GM12878 (cell line): ENCODE results near the gene STK26. TPM values are rescaled to one million over a fixed set of nuclear protein-coding genes. Genes with fewer than 3 reads are reported as not detected.

Experiments
- ATAC-seq: fragments of 200-7000 bp; cut with Tn5 transposase; 3 replicates; pipeline ENCODE4 v1.9.1; 2020; ENCODE audit warnings: mild to moderate bottlenecking, moderate library complexity
- BruUV-seq: library from RNA; stranded (reverse); fragments of 400-500 nt; replicated peaks from 2 replicates; lab custom pipeline; 2021; lab: Mats Ljungman, UMichigan
- CTCF ChIA-PET: fragments of 300-600 bp; sonication (Branson Sonifier 250); formaldehyde crosslinking; extraction: SDS; loops from one replicate; lab custom pipeline; 2021; ENCODE audit warnings: inconsistent platforms; lab: Yijun Ruan, JAX
- POLR2A ChIA-PET: fragments of 350-600 bp; formaldehyde crosslinking; extraction: SDS; loops from one replicate; lab custom pipeline; 2021; ENCODE audit warnings: inconsistent platforms; lab: Charles Lee
- RAD21 ChIA-PET: fragments of 300-600 bp; sonication (Branson Sonifier 250); formaldehyde crosslinking; loops from one replicate; lab custom pipeline; 2023; ENCODE audit warnings: antibody characterized with exemption; ENCODE audit not compliant: unreplicated experiment; lab: Charles Lee
- SMC1A ChIA-PET: fragments of 300-600 bp; sonication (Branson Sonifier 250); formaldehyde crosslinking; loops from one replicate; lab custom pipeline; 2023; ENCODE audit not compliant: unreplicated experiment, uncharacterized antibody; lab: Charles Lee
- DNase-seq: peaks from one replicate; pipeline ENCODE4 v3.0.0-alpha.2; 2011; ENCODE audit warnings: low read depth, low spot score
- FAIRE-seq: peaks from 3 replicates; lab custom pipeline; 2011; peaks lifted over from hg19 to GRCh38; lab: Jason Lieb, UNC
- H2AFZ ChIP-seq: 2 replicates; pipeline ENCODE4 v1.6.0; 2011; ENCODE audit warnings: low read depth, low read length, control low read depth; ENCODE audit not compliant: control insufficient read depth
- H3K27ac ChIP-seq: 2 replicates; pipeline ENCODE4 v1.5.1; 2011; ENCODE audit warnings: control low read depth; ENCODE audit not compliant: control insufficient read depth, insufficient read depth
- H3K27me3 ChIP-seq, 2 experiments: replicated peaks in 1 of 2; 2 replicates each; pipeline versions ENCODE4 v1.6.0 to v1.6.1; 2011; ENCODE audit warnings: low read length in 1 of 2; ENCODE audit not compliant: control insufficient read depth in 2 of 2, insufficient read depth in 2 of 2
- H3K36me3 ChIP-seq, 2 experiments: 2 replicates each; pipeline ENCODE4 v1.5.1; 2011; ENCODE audit warnings: low read length in 1 of 2; ENCODE audit not compliant: control insufficient read depth in 2 of 2, insufficient read depth in 2 of 2
- H3K4me1 ChIP-seq: 2 replicates; pipeline ENCODE4 v1.6.1; 2011; ENCODE audit warnings: mild to moderate bottlenecking, low read length, moderate library complexity, mixed read lengths; ENCODE audit not compliant: control insufficient read depth, insufficient read depth
- H3K4me2 ChIP-seq: 2 replicates; pipeline ENCODE4 v1.6.0; 2011; ENCODE audit warnings: control low read depth; ENCODE audit not compliant: control insufficient read depth, insufficient read depth
- H3K4me3 ChIP-seq: fragments of 200-600 bp; sonication (generic); 2 replicates; pipeline ENCODE4 v1.5.1; 2016
- H3K79me2 ChIP-seq: 2 replicates; pipeline ENCODE4 v1.6.0; 2011; ENCODE audit warnings: low read length; ENCODE audit not compliant: control insufficient read depth, insufficient read depth
- H3K9ac ChIP-seq: 2 replicates; pipeline ENCODE4 v1.8.0; 2011; ENCODE audit warnings: low read length, control low read depth, mixed read lengths; ENCODE audit not compliant: control insufficient read depth, insufficient read depth
- H3K9me3 ChIP-seq: replicated peaks from 3 replicates; pipeline ENCODE4 v1.5.1; 2011; ENCODE audit warnings: mild to moderate bottlenecking, low read length; ENCODE audit not compliant: control insufficient read depth, insufficient read depth
- H4K20me1 ChIP-seq: 2 replicates; pipeline ENCODE4 v1.6.0; 2011; ENCODE audit not compliant: control insufficient read depth, insufficient read depth
- HDAC6 ChIP-seq: fragments of 200-600 bp; sonication (generic); IDR thresholded peaks from one replicate; pipeline ENCODE4 v1.8.0; 2017; ENCODE audit warnings: antibody characterized with exemption; ENCODE audit not compliant: unreplicated experiment
- MYB ChIP-seq: fragments of 150-350 bp; IDR thresholded peaks from 2 replicates; pipeline ENCODE4 v1.6.1; 2014; ENCODE audit warnings: mild to moderate bottlenecking, low read depth, low read length, borderline replicate concordance
- NR2C1 ChIP-seq: fragments of 450-650 bp; IDR thresholded peaks from 2 replicates; pipeline ENCODE4 v1.6.1; 2017; ENCODE audit warnings: antibody characterized with exemption, mild to moderate bottlenecking, moderate library complexity
- PAX8 ChIP-seq: fragments of 450-650 bp; IDR thresholded peaks from 2 replicates; pipeline ENCODE4 v1.6.1; 2017; ENCODE audit warnings: mild to moderate bottlenecking, moderate library complexity
- RELA ChIP-seq: fragments of 450-650 bp; IDR thresholded peaks from 2 replicates; pipeline ENCODE4 v1.8.0; 2014; ENCODE audit warnings: borderline replicate concordance; ENCODE audit not compliant: partially characterized antibody
- RUNX3 ChIP-seq: IDR thresholded peaks from 2 replicates; pipeline ENCODE4 v1.6.1; 2012; ENCODE audit warnings: low read length, inconsistent platforms
- SIN3A ChIP-seq: IDR thresholded peaks from 2 replicates; pipeline ENCODE4 v1.6.1; 2012; ENCODE audit warnings: low read depth, low read length, improper control_type of control experiment
- SMARCA5 ChIP-seq: fragments of 450-650 bp; IDR thresholded peaks from 2 replicates; pipeline ENCODE4 v1.6.1; 2017; ENCODE audit warnings: mild to moderate bottlenecking
- SMC3 ChIP-seq: IDR thresholded peaks from 2 replicates; pipeline ENCODE4 v1.6.1; 2011; ENCODE audit warnings: low read length, improper control_type of control experiment, borderline replicate concordance
- SPI1 ChIP-seq: IDR thresholded peaks from 2 replicates; pipeline ENCODE4 v1.6.1; 2011; ENCODE audit warnings: low read depth, mild to moderate bottlenecking, low read length, moderate library complexity, borderline replicate concordance; ENCODE audit not compliant: insufficient read depth
- SRF ChIP-seq, 2 experiments: IDR thresholded peaks; 2 replicates each; pipeline ENCODE4 v1.6.1; 2011; ENCODE audit warnings: low read depth in 2 of 2, low read length in 2 of 2, mild to moderate bottlenecking in 1 of 2, moderate library complexity in 1 of 2
- WGBS: methylation state at CpG from one replicate; pipeline ENCODE4 v1.1.6; 2016; ENCODE audit warnings: low lambda C conversion rate; ENCODE audit not compliant: insufficient replicate concordance, insufficient coverage; ENCODE audit errors: missing lambda C conversion rate; 5-methylcytosine and 5-hydroxymethylcytosine counted together
- in situ Hi-C: fragments of 300-500 bp; cut with MboI; formaldehyde crosslinking; loops from 9 replicates; pipeline ENCODE4 v1.14.3; 2018; ENCODE audit warnings: mixed read lengths
- intact Hi-C: fragments of 100-400 bp; cut with micrococcal nuclease; formaldehyde crosslinking; loops from one replicate; pipeline ENCODE4 v1.14.2; 2022; ENCODE audit not compliant: unreplicated experiment
- polyA plus RNA-seq, 11 experiments: library from polyadenylated mRNA; depleted of rRNA in 4 of 11; unstranded in 6 of 11; stranded (reverse) in 5 of 11; fragments of >200 nt; fragmentation: Nextera tagmentation in 4 of 11; fragmentation: Illumina TruSeq in 1 of 11; extraction: Ambion mirVana in 4 of 11; extraction: Trizol in 1 of 11; gene quantifications; 1 replicate in 1 of 11; 2 replicates in 10 of 11; pipeline versions ENCODE4 v1.2.1 to v1.2.3, GENCODE V29; 2011 to 2016; ENCODE audit warnings: inconsistent platforms in 2 of 11, missing spikeins in 2 of 11, low read depth in 1 of 11
- total RNA-seq, 4 experiments: library from RNA; depleted of rRNA in 3 of 4; stranded (reverse); fragments of >200 nt in 3 of 4; fragmentation: Illumina TruSeq in 1 of 4; extraction: Trizol in 1 of 4; gene quantifications; 2 replicates each; pipeline versions ENCODE4 v1.2.1 to v1.2.3, GENCODE V29; 2013 to 2021
- TF ChIP-seq, protein P1 (sequence below): IDR thresholded peaks from 2 replicates; pipeline ENCODE4 v1.6.1; 2012; ENCODE audit warnings: low read depth, low read length, improper control_type of control experiment
- TF ChIP-seq, protein P2 (sequence below): fragments of 450-650 bp; IDR thresholded peaks from 2 replicates; pipeline ENCODE4 v1.6.1; 2018; ENCODE audit warnings: mild to moderate bottlenecking, low read depth, moderate library complexity; ENCODE audit not compliant: partially characterized antibody
- TF ChIP-seq, protein P3 (sequence below): IDR thresholded peaks from 2 replicates; pipeline ENCODE4 v1.6.1; 2011; ENCODE audit warnings: mild to moderate bottlenecking, low read depth, low read length, moderate library complexity; ENCODE audit not compliant: insufficient replicate concordance

Gene STK26
- total and polyA plus RNA-seq, 10 of the 15 experiments (the other 5 are each of a cell fraction or from before 2014, with no cell fraction given) = 30.4 to 78.6 (median 58.8) TPM

DNA sequence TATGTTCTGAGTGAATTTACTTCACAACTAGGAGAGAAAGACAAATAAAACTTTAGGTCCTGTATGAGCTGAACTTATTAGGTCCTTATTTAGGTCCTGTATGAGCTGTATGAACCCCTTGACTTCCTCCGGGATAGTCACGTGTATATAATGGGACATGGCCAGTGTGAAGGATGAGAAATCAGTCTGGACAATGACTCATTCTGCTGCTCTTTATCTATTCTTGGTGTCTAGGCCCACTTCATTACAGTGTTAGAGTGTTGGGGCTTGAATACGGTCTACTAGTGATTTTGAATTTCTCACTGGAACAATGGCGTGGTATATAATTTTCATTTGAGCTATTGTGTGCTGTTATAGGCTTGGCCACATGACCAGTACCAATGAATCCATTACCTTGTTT is 21.9 kb downstream of the STK26 start:
- H3K4me1 ChIP-seq = no peaks in the 10 kb centered on the region
- no peaks in the 10 kb centered on the region for H3K9me3 ChIP-seq
- in situ Hi-C loops = no loop called here
- H3K27me3 ChIP-seq = no peaks in the 10 kb centered on the region
- H3K4me3 ChIP-seq = no peak overlapping the region
- no peak overlapping the region for H3K27ac ChIP-seq
- BruUV-seq = no TSS peak
- ChIA-PET CTCF (interaction anchor here (0.9 kb wide), 1 partner anchor 9 kb away, joined by 3 read pairs; no protein-coding TSS in a partner anchor), SMC1A (interaction anchor here (1.0 to 1.5 kb wide), 4 partner anchors 10 to 26 kb away, joined by 4 to 7 read pairs (median 5); no protein-coding TSS in a partner anchor), POLR2A (no interaction called here), RAD21 (interaction anchor here (1.0 kb wide), 1 partner anchor 21 kb away, joined by 4 read pairs; no protein-coding TSS in a partner anchor)
- DNase-seq (no peak), FAIRE-seq (no peak), ATAC-seq (no peak; the same call in 2 of the 3 replicates)
- no peak overlapping the region for H3K9ac ChIP-seq
- no peak overlapping the region for H3K4me2 ChIP-seq
- no peak overlapping the region for H2AFZ ChIP-seq
- no peak for TF ChIP-seq RUNX3
- TF ChIP-seq NR2C1 = no peak
- TF ChIP-seq SRF (IDR thresholded peaks at IDR 0.05; ENCODE audit: low read depth in 2 of 2, low read length in 2 of 2) = no peak
- TF ChIP-seq SMC3 = no peak
- no peak for TF ChIP-seq HDAC6
- TF ChIP-seq, protein P1, sequence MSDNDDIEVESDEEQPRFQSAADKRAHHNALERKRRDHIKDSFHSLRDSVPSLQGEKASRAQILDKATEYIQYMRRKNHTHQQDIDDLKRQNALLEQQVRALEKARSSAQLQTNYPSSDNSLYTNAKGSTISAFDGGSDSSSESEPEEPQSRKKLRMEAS = no peak
- 31% methylated on average over 4 of the region's 4 CpGs for WGBS
- H4K20me1 ChIP-seq = no peaks in the 10 kb centered on the region
- no peaks in the 10 kb centered on the region for H3K36me3 ChIP-seq
- intact Hi-C loops = no loop called here
- peaks cover 52% of the 10 kb centered on the region for H3K79me2 ChIP-seq

DNA sequence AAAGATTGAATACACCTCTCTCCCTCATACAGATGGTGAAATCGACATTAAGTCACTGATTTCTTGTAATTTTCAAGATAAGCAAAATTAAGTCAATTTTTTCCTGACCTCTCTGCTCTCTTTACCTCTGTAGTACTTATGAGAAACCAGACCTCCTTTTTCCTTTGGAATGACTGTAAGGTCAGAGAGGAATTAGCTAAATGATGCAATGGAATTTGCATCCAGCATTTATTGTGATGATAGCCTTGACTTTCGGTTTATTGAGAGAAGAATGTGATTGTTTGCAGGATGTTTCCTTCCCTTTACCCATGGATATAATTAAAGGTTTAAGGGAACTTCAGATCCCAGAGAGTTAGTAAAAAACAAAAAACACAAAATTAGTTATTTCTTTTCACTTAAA is 22.4 kb downstream of the STK26 start:
- Histone ChIP-seq H3K27ac (no peak overlapping the region), H3K4me3 (no peak overlapping the region), H3K9me3 (no peaks in the 10 kb centered on the region), H4K20me1 (no peaks in the 10 kb centered on the region), H3K36me3 (no peaks in the 10 kb centered on the region), H3K79me2 (peaks cover 49% of the 10 kb centered on the region), H2AFZ (no peak overlapping the region), H3K9ac (no peak overlapping the region), H3K4me1 (no peaks in the 10 kb centered on the region), H3K4me2 (no peak overlapping the region), H3K27me3 (no peaks in the 10 kb centered on the region)
- in situ Hi-C loops (no loop called here), intact Hi-C loops (no loop called here)
- ChIA-PET POLR2A (no interaction called here), SMC1A (interaction anchor here (1.0 to 1.5 kb wide), 4 partner anchors 9 to 25 kb away, joined by 4 to 7 read pairs (median 5); no protein-coding TSS in a partner anchor), RAD21 (interaction anchor here (1.0 kb wide), 1 partner anchor 21 kb away, joined by 4 read pairs; no protein-coding TSS in a partner anchor), CTCF (interaction anchor here (0.6 to 0.9 kb wide), 2 partner anchors 9 to 1506 kb away, joined by 3 to 5 read pairs; no protein-coding TSS in a partner anchor)
- 50% methylated on average over 2 of the region's 2 CpGs for WGBS
- FAIRE-seq (no peak), DNase-seq (no peak), ATAC-seq (no peak)
- BruUV-seq = no TSS peak
- TF ChIP-seq SIN3A = no peak
- TF ChIP-seq SPI1 = no peak
- no peak for TF ChIP-seq PAX8
- TF ChIP-seq, protein P2, sequence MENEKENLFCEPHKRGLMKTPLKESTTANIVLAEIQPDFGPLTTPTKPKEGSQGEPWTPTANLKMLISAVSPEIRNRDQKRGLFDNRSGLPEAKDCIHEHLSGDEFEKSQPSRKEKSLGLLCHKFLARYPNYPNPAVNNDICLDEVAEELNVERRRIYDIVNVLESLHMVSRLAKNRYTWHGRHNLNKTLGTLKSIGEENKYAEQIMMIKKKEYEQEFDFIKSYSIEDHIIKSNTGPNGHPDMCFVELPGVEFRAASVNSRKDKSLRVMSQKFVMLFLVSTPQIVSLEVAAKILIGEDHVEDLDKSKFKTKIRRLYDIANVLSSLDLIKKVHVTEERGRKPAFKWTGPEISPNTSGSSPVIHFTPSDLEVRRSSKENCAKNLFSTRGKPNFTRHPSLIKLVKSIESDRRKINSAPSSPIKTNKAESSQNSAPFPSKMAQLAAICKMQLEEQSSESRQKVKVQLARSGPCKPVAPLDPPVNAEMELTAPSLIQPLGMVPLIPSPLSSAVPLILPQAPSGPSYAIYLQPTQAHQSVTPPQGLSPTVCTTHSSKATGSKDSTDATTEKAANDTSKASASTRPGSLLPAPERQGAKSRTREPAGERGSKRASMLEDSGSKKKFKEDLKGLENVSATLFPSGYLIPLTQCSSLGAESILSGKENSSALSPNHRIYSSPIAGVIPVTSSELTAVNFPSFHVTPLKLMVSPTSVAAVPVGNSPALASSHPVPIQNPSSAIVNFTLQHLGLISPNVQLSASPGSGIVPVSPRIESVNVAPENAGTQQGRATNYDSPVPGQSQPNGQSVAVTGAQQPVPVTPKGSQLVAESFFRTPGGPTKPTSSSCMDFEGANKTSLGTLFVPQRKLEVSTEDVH = no peak
- no peak for TF ChIP-seq RELA
- TF ChIP-seq MYB = no peak
- no peak for TF ChIP-seq SMARCA5
- TF ChIP-seq, protein P3, sequence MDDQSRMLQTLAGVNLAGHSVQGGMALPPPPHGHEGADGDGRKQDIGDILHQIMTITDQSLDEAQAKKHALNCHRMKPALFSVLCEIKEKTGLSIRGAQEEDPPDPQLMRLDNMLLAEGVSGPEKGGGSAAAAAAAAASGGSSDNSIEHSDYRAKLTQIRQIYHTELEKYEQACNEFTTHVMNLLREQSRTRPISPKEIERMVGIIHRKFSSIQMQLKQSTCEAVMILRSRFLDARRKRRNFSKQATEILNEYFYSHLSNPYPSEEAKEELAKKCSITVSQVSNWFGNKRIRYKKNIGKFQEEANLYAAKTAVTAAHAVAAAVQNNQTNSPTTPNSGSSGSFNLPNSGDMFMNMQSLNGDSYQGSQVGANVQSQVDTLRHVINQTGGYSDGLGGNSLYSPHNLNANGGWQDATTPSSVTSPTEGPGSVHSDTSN = no peak
